Activated naive CD4-positive, alpha-beta T cell treated with anti-CD3 and anti-CD28 coated beads for 36 hours (primary cell): ENCODE data around the gene CCDC120. TPM values are rescaled to one million over a fixed set of nuclear protein-coding genes. Genes with fewer than 3 reads are reported as not detected.

Source experiments
- CTCF ChIA-PET: fragments of 350-600 bp; sonication (Branson Sonifier 250); formaldehyde crosslinking; loops from one replicate; lab custom pipeline; 2021; ENCODE audit warnings: antibody characterized with exemption; lab: Charles Lee
- DNase-seq: peaks from one replicate; pipeline ENCODE4 v3.0.0-alpha.2; 2020
- H3K27ac Mint-ChIP-seq: one replicate; pipeline ENCODE4 v1.8.0; 2021; ENCODE audit warnings: mild to moderate bottlenecking, mixed read lengths
- H3K27me3 Mint-ChIP-seq: one replicate; pipeline ENCODE4 v1.8.0; 2021; ENCODE audit warnings: low read depth, mixed read lengths
- H3K36me3 Mint-ChIP-seq: one replicate; pipeline ENCODE4 v1.8.0; 2021; ENCODE audit warnings: low read depth, mixed read lengths
- H3K4me1 Mint-ChIP-seq: one replicate; pipeline ENCODE4 v1.8.0; 2021; ENCODE audit warnings: low read depth, mixed read lengths
- H3K4me3 Mint-ChIP-seq: one replicate; pipeline ENCODE4 v1.8.0; 2021; ENCODE audit warnings: mild to moderate bottlenecking, moderate library complexity, mixed read lengths
- H3K9me3 Mint-ChIP-seq: one replicate; pipeline ENCODE4 v1.8.0; 2021; ENCODE audit warnings: mixed read lengths
- intact Hi-C: fragments of 100-400 bp; cut with micrococcal nuclease; formaldehyde crosslinking; loops from one replicate; pipeline ENCODE4 v1.15.1; 2023
- total RNA-seq, 2 experiments: library from RNA; stranded (reverse); gene quantifications; one replicate each; pipeline ENCODE4 v1.2.3, GENCODE V29; 2021

The CCDC120 gene
- total RNA-seq, 2 experiments from 2014 or later, result 2.1 to 2.2 TPM

- H3K4me1 Mint-ChIP-seq, result peaks cover 28% of the 10 kb centered on the region
- DNase-seq, result peak; percentile 98
- peaks cover 9% of the 10 kb centered on the region for H3K36me3 Mint-ChIP-seq
- H3K27ac Mint-ChIP-seq, result peak within 1 kb of the TSS; percentile 94
- CTCF ChIA-PET, result interaction anchor here (0.6 to 1.5 kb wide), 5 partner anchors 13 to 152 kb away, joined by 3 to 6 read pairs (median 4); partner anchors contain the start of gene KCND1
- H3K27me3 Mint-ChIP-seq, result no peaks in the 10 kb centered on the region
- peak within 1 kb of the TSS; percentile 93 for H3K4me3 Mint-ChIP-seq
- intact Hi-C loops, result loop anchor here (1.0 to 10.0 kb wide), 17 partner anchors 31 to 412 kb away; partner anchors contain the start of genes GPKOW, GRIPAP1, PIM2 and PLP2
- H3K9me3 Mint-ChIP-seq, result no peaks in the 10 kb centered on the region
Measured at GRCh38 chrX:49043220-49043986, 15.4 kb upstream of the CCDC120 start, which contains the start of gene TFE3. TSS of gene TFE3 (minus strand) at chrX:49043357. CDS start at chrX:49043226, 131 bp downstream.

GRCh38 chrX:49043987-49044281, 14.9 kb upstream of the CCDC120 start:
- CTCF ChIA-PET, result interaction anchor here (0.6 to 1.5 kb wide), 6 partner anchors 13 to 152 kb away, joined by 3 to 6 read pairs (median 4); partner anchors contain the start of gene KCND1
- peak overlapping the region; percentile 70 for H3K4me3 Mint-ChIP-seq
- intact Hi-C loops, result loop anchor here (1.0 to 10.0 kb wide), 17 partner anchors 30 to 413 kb away; partner anchors contain the start of genes GPKOW, GRIPAP1, PIM2 and PLP2
- peaks cover 25% of the 10 kb centered on the region for H3K4me1 Mint-ChIP-seq
- H3K9me3 Mint-ChIP-seq, result no peaks in the 10 kb centered on the region
- no peak for DNase-seq
- no peaks in the 10 kb centered on the region for H3K27me3 Mint-ChIP-seq
- H3K36me3 Mint-ChIP-seq, result peaks cover 5% of the 10 kb centered on the region
- peak overlapping the region; percentile 94 for H3K27ac Mint-ChIP-seq

DNA sequence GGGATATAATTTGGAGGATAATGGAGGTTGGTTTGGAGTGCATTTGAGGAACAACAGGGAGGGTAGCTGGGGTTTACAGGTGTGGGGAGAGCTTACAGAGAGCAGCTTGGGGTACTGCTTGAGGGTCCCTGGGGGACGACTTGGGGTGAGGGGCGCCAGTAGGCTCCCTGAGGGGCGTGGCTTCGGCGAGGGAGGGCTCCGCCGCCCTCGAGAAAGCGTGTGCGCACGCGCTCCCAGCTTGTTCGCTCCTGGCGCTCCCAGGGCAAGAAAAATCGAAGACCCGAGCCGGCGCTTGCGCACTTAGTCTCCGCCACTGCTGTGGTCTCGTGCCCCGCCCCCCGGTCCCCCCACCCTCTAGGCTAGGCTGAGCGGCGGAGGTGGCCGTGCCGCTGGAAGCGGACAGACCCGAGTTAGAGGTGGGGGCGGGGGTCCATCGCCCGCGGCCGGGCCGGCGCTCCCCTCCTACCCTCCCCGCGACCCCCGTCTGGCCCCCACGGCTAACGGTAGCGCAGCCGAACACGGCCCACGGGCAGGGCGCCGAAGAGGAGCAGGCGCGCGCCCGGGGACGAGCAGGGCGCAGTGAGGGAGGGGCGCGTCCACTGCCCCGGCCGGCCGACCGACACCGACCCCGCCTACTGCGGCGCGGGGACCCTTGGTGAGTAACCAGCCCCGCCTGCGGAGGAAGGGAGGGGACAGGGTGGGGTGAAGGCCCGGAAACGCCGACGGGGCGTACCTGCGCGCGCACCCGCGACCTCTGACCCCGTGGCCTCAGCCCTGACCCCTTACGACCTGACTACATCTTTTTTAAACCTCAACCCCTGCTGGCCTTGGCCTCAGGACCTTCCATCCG, 5.4 kb upstream of the CCDC120 start:
- Mint-ChIP-seq H3K27ac (peak overlapping the region; percentile 68), H3K4me3 (peak overlapping the region; percentile 72), H3K4me1 (peaks cover 31% of the 10 kb centered on the region), H3K9me3 (no peaks in the 10 kb centered on the region), H3K27me3 (no peaks in the 10 kb centered on the region), H3K36me3 (no peaks in the 10 kb centered on the region)
- CTCF ChIA-PET, result no interaction called here
- peak; percentile 66 for DNase-seq
- intact Hi-C loops, result loop anchor here (5.0 kb wide), 1 partner anchor 824 kb away; the partner anchor contains the start of gene USP27X

- Mint-ChIP-seq H3K36me3 (no peaks in the 10 kb centered on the region), H3K27me3 (no peaks in the 10 kb centered on the region), H3K4me3 (peak overlapping the region; percentile 66), H3K9me3 (no peaks in the 10 kb centered on the region), H3K27ac (peak overlapping the region; percentile 57), H3K4me1 (peaks cover 31% of the 10 kb centered on the region)
- no peak for DNase-seq
- intact Hi-C loops, result loop anchor here (5.0 kb wide), 1 partner anchor 823 kb away; the partner anchor contains the start of gene USP27X
- CTCF ChIA-PET, result no interaction called here
Measured at GRCh38 chrX:49054073-49054762, 4.6 kb upstream of the CCDC120 start.

DNA sequence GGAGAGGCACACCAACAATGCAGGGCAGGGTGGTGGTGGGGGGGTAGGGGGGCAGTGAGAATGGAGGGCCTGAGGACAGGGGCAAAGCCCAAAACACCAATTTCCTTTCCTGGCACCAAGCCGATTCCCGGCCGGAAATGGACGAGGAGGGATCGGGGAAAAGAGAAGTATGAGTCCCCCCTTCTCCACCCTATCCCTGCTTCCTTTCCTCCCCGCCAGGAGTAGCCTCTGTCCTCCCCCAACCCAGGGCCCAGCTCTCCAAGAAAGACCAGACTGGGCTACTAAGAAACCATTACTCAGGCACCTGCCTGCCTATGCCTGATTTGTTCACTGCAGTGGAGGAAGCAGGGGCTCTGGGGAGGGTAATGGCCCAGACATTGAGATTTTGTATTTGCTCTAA, 402 bp downstream of the CCDC120 start:
- Mint-ChIP-seq H3K27ac (no peak overlapping the region), H3K4me3 (no peak overlapping the region), H3K9me3 (no peaks in the 10 kb centered on the region), H3K36me3 (no peaks in the 10 kb centered on the region), H3K27me3 (no peaks in the 10 kb centered on the region), H3K4me1 (peaks cover 19% of the 10 kb centered on the region)
- no peak for DNase-seq
- CTCF ChIA-PET, result no interaction called here
- intact Hi-C loops, result no loop called here

GRCh38 chrX:49059681-49060085, 884 bp downstream of the CCDC120 start:
- Mint-ChIP-seq H3K4me1 (peaks cover 14% of the 10 kb centered on the region), H3K4me3 (no peak overlapping the region), H3K36me3 (no peaks in the 10 kb centered on the region), H3K9me3 (no peaks in the 10 kb centered on the region), H3K27ac (no peak overlapping the region), H3K27me3 (no peaks in the 10 kb centered on the region)
- intact Hi-C loops, result no loop called here
- CTCF ChIA-PET, result no interaction called here
- no peak for DNase-seq

GRCh38 chrX:49060914-49061313, 2.1 kb downstream of the CCDC120 start:
- Mint-ChIP-seq H3K9me3 (no peaks in the 10 kb centered on the region), H3K4me3 (no peak overlapping the region), H3K27ac (peak overlapping the region; percentile 59), H3K4me1 (peaks cover 4% of the 10 kb centered on the region), H3K27me3 (no peaks in the 10 kb centered on the region), H3K36me3 (no peaks in the 10 kb centered on the region)
- DNase-seq, result no peak
- intact Hi-C loops, result no loop called here
- CTCF ChIA-PET, result no interaction called here

GRCh38 chrX:49061490-49061889, 2.7 kb downstream of the CCDC120 start:
- H3K27me3 Mint-ChIP-seq, result no peaks in the 10 kb centered on the region
- CTCF ChIA-PET, result no interaction called here
- H3K36me3 Mint-ChIP-seq, result no peaks in the 10 kb centered on the region
- no peaks in the 10 kb centered on the region for H3K9me3 Mint-ChIP-seq
- no peak for DNase-seq
- no peak overlapping the region for H3K27ac Mint-ChIP-seq
- H3K4me1 Mint-ChIP-seq, result peaks cover 2% of the 10 kb centered on the region
- no peak overlapping the region for H3K4me3 Mint-ChIP-seq
- intact Hi-C loops, result no loop called here

DNA sequence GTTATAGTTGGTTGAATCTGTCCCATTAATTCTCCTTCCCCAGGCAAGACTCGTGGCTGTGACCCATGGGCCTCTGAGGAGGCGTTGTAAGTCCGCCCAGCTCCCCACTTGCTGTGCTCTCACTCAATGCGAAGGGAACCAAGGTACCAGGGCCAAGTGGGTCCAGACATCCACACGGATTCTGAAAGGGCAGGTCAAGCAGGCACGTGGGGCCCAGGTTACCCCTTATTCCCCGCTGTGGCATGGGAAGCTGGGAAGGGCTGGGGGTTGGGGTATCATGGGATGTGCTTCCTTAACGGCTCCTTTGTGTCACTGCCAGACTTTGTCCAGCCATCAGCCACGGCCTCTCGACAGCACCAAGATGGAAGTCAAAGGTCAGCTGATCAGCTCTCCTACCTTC, 3.1 kb downstream of the CCDC120 start:
- intact Hi-C loops, result no loop called here
- H3K27me3 Mint-ChIP-seq, result no peaks in the 10 kb centered on the region
- H3K4me3 Mint-ChIP-seq, result no peak overlapping the region
- no peak for DNase-seq
- CTCF ChIA-PET, result no interaction called here
- H3K4me1 Mint-ChIP-seq, result no peaks in the 10 kb centered on the region
- H3K9me3 Mint-ChIP-seq, result no peaks in the 10 kb centered on the region
- no peak overlapping the region for H3K27ac Mint-ChIP-seq
- no peaks in the 10 kb centered on the region for H3K36me3 Mint-ChIP-seq

DNA sequence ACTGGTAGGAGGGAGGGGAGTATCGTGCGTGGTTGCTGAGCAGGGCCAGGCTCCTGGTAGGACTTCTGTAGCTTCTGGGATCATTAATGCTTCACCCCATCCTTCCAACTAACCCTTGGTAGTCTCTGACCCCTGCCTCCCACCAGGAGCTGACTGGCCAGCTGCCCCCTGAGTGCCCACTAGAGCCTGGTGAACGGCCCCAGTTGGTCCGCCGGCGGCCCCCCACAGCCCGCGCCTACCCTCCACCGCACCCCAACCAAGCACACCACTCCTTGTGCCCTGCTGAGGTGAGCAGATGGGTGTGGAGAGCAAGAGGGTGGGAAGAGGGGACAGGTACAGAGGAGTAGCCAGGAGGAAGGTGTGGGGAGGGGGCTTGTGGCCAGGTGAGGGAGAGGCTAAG, 4.9 kb downstream of the CCDC120 start:
- no peaks in the 10 kb centered on the region for H3K4me1 Mint-ChIP-seq
- no peaks in the 10 kb centered on the region for H3K27me3 Mint-ChIP-seq
- H3K36me3 Mint-ChIP-seq, result no peaks in the 10 kb centered on the region
- no peak for DNase-seq
- CTCF ChIA-PET, result no interaction called here
- no peak overlapping the region for H3K4me3 Mint-ChIP-seq
- no peak overlapping the region for H3K27ac Mint-ChIP-seq
- no peaks in the 10 kb centered on the region for H3K9me3 Mint-ChIP-seq
- intact Hi-C loops, result no loop called here

- peak overlapping the region; percentile 26 for H3K27ac Mint-ChIP-seq
- H3K4me1 Mint-ChIP-seq, result no peaks in the 10 kb centered on the region
- H3K4me3 Mint-ChIP-seq, result no peak overlapping the region
- intact Hi-C loops, result no loop called here
- no peaks in the 10 kb centered on the region for H3K27me3 Mint-ChIP-seq
- CTCF ChIA-PET, result no interaction called here
- no peaks in the 10 kb centered on the region for H3K9me3 Mint-ChIP-seq
- DNase-seq, result no peak
- no peaks in the 10 kb centered on the region for H3K36me3 Mint-ChIP-seq
Measured at GRCh38 chrX:49064303-49064702, 5.5 kb downstream of the CCDC120 start.

DNA sequence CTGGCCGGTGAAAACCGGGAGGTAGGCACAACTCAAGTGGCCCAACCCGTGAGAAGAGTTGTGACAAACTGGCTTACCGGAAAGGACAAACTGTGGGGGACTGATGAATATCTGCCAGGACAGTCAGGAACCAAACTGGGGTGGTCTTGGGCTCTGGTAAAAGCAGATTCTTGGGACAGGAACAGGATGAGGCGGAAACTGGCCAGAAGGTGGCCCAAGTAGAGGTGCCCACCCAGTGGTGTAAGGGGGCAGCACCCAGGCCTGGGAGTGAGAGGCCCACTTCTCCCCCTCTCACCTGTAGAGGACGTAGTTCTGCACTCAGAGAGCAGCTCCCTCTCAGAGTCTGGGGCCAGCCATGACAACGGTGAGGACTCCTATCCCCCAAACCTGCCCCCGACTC, 5.9 kb downstream of the CCDC120 start:
- Mint-ChIP-seq H3K27me3 (no peaks in the 10 kb centered on the region), H3K27ac (peak overlapping the region; percentile 26), H3K4me1 (no peaks in the 10 kb centered on the region), H3K4me3 (no peak overlapping the region), H3K36me3 (no peaks in the 10 kb centered on the region), H3K9me3 (no peaks in the 10 kb centered on the region)
- CTCF ChIA-PET, result no interaction called here
- DNase-seq, result no peak
- intact Hi-C loops, result no loop called here
